NOMO-1 treated with dmso at 0.1 percent for 144 hours (cell line): ENCODE measurements around the gene LYSMD2.

Experiments used
- DNase-seq: peaks from one replicate; lab custom pipeline; 2025; ENCODE audit not compliant: unreplicated experiment; lab: John Stamatoyannopoulos, UW

The LYSMD2 gene

GRCh38 chr15:51752888-51753287 is 15.4 kb upstream of the LYSMD2 start:
- DNase-seq: no peak

DNA sequence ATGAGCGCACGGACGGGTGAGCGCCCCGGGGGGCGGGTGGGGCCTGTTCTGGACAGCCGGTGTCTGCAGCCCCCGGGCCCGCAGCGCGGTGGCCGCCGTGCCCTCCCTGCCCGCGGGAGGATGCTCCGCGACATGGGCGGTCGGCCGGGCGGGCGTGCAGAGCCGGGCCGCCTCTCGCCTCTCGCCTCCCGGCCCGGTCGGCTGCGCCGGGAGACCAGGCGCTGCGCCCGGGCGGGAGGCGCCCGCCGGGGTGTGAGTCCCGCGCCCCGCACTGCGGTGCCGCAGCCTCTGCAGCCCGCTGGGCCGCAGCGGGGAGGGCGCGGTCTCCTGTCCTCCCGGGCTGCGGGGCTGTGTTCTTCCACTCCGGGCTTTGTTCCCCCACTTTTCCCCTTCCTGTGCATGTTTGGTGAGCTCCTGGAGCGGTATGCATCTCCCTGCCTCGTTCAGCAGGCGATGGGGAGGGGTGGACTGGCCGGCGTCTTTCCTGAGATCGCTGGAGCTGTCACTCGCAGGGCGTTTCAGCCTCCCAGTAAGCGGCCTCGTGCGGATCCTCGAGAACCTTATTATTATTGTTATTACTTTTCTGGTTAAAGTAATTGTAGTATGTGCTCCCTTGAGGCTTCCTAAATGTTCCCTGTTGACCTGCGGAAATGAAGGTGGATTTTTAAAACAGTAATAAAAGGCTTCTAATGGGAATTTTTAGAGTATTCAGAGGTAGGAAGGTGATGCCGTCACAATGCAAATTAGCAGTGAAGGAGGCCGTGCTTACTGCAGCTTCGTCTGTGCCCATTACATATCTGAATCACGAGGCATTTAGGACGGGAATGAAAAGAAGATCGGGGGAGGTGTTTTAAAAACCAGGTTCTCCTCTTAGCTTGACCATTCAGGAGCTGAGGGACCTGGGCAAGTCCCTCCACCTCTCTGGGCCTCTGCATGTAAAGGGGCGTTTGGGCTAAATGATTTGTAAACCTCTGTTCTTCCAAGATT is 14.5 kb upstream of the LYSMD2 start:
- DNase-seq: no peak

- no peak for DNase-seq
Observed at GRCh38 chr15:51750792-51751696, 13.6 kb upstream of the LYSMD2 start, which contains the start of gene TMOD2. TSS of gene TMOD2 (plus strand) at chr15:51751597. CDS start at chr15:51766442, 14,845 bp downstream.

DNA sequence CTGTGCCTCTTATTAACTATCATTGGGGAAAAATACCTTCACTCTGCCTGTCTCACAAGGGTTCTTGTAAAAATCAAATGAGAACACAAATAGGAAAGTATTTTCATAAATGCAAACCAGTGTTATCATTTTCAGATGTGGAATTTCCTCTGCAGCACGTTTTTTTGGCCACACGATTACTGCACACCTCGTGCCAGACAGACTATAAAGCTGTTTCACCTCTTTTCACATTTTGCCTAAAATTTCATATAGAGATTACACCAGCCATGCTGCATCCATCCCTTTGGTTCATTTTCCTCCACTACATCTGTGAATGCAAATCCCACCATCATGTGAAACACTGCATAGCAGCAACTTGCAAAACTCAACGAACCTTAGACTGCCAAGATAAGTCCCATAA is 12.7 kb upstream of the LYSMD2 start:
- DNase-seq: no peak

DNA sequence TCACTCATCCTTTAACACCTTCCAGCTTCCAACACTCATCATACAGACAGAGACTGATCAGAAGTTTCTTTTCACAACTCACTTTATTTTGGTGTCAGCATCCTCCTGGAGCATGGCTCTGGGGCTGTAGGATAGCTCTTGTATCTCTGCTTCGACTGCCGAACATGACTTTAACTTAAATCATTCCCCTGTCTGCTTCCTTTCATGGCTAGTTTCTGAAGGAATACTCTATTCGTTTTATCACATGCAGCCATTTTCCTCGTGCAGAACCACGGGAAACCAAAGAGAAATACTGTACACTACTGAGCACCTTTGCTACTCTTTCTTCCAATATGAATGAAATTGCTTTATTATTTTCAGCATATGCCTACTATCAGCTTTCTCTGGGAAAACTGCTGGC is 11.9 kb upstream of the LYSMD2 start:
- no peak for DNase-seq

DNA sequence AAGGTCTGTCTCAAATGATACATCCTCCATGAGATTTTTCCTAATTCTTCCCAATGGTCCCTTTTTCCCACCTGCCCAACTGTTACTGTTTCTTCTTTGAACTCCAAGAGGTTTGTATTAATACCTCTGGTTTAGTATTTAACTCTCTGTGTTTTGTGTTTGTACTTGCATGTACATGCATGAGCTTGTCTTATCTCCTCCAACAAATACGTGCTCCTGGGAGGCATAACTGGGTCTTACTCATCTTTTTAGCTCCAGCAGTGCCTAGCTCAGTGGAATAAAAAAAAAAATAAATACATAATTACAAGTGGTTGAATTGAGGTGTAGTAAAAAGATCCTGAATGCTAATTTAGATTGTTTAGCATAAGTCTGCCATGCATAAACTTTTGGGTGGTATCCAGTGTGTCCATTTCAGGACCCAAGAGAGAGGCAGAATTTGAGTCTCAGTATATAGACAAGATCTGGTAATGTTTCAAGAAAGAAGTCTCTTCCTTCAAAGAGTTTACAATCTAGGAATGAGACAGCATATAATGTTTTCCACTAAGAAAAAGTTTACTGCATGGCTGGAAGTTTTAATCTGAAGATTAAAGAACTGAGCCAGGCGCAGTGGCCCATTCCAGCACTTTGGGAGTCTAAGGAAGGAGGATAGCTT is 1.7 kb upstream of the LYSMD2 start:
- no peak for DNase-seq

DNA sequence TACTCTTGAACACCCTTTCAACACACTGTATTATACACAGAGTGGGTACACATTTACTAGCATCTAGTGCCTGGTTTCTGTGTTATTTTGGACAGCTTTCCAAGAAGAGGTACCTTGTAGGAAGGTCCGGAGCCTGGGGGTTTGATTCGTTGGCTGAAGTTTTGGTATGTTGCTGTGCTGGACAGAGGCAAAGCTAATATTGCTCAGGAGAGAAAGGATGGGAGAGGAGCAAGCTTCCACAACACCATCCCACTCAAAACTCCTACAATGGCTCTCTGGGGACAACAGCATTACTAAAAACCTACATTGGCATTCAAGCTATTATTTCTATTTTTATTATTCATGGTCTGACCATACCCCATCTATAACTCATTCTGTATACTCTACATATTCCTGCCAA is 1.1 kb upstream of the LYSMD2 start:
- no peak for DNase-seq

- DNase-seq: peak; percentile 25
Observed at GRCh38 chr15:51736751-51737521, 519 bp downstream of the LYSMD2 start.

- DNase-seq: no peak
Observed at GRCh38 chr15:51736069-51736468, 1.4 kb downstream of the LYSMD2 start.

GRCh38 chr15:51735228-51736010 is 2.0 kb downstream of the LYSMD2 start:
- DNase-seq: no peak

DNA sequence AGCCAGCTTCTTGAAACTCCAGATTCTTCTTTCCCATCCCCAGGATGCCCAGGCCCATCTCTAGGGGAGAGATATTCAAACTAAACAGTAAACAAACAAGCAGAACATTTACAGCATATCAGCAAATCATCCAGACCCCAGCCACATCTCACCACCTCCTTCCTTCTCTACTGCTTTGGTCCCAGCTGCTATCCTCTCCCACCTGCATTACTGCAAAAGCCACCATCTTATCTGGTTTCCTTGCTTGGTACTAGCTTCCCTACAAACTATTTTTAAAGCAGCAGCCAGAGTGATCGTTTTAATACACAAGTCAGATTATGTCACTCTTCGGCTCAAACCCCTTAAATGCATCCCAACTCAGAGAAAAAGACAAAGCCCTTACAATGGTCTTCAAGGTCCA is 4.8 kb downstream of the LYSMD2 start:
- no peak for DNase-seq

DNA sequence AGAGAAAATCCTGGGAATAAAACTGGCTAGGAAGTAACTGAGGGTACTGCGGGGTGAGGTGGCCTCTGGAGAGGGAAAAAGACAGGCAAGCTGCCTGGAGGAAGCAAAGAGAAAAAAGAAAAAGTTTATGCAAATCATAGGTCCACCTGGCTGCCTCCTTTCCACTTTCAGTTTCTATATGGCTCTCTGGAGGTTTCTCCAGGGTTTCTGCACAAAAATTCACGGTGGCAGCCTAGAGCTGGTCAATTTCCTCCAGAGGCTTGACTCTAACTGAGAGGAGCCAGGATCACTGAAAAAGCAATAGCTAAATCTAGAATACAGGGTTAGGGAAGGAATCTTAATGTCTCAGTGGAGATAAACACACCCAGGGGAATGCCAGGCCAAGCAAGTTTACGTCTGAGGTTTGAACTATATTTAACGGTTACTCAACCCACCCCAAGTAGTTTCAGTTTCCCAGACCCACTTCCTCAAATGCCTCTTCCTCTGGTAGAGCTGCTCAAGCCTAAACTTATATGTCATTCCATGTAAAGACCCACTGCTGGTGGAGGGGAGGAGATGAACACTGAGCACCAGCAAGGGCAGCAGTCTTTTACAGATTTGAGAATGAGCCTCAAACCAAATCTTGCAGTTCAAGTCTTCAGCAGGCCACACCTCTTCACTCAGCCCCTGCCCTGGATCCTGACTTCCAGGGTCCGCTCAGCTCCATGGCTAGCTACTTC is 5.7 kb downstream of the LYSMD2 start:
- DNase-seq: peak; percentile 92

- no peak for DNase-seq
Observed at GRCh38 chr15:51727141-51727897, 10.1 kb downstream of the LYSMD2 start.

DNA sequence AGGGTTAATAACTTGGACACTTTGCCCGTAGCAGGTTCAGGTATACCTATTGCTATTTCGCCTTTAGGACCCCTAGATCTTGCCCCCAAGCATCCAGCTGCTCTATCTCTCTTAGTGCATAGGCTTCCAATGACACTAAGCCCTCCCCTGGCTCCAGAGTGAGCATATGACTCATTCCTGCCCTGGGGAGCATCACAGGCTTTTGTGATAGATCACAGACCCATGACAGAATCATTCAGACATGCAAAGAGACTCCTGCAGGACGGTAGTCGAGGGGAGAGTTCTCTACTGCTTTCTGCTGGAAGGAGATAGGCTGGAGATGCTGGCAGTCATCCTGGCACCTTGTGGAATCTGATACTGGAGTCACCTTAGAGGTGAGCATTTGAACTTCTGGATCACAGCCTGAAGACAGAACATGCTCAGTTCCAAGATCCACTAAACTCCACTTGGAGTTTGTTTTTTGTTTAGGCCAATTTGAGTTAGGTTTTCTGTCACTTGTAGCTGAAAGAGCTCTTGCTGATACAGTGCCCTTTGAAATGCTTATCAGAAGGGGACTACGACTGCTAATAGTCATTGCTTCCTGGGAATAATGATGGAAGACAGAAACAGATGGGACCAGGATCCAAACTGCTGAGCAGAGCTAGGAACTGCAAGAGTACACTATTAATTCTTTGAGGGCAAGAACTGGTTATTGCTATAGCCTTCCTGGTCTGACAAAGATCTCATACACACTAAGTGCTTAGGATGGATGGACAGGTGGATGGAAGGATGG is 11.0 kb downstream of the LYSMD2 start:
- DNase-seq: no peak

DNA sequence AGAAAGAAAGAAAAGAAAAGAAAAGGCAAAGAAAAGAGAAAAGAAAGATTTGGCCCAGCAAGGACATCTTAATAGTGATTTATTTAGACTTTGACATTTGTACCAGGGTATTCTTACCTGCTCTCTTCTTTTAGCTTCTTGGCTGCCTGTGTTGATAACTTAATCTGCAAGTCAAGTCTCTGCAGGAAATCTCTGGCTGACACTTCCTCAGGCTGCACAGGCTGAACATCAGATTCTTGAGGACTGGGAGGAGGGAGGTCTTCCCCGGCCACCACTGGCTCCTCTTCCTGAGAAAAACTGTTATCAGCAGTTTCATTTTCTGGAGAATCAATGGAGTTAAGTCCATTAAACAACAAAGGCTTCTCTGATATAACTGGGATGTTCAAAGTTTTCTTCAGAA is 12.8 kb downstream of the LYSMD2 start:
- DNase-seq: no peak

- no peak for DNase-seq
Observed at GRCh38 chr15:51724199-51724598, 13.3 kb downstream of the LYSMD2 start.

GRCh38 chr15:51721199-51721960 is 16.1 kb downstream of the LYSMD2 start:
- DNase-seq: no peak
